ENCODE measurements around the gene HADHA.

Gene HADHA

DNA sequence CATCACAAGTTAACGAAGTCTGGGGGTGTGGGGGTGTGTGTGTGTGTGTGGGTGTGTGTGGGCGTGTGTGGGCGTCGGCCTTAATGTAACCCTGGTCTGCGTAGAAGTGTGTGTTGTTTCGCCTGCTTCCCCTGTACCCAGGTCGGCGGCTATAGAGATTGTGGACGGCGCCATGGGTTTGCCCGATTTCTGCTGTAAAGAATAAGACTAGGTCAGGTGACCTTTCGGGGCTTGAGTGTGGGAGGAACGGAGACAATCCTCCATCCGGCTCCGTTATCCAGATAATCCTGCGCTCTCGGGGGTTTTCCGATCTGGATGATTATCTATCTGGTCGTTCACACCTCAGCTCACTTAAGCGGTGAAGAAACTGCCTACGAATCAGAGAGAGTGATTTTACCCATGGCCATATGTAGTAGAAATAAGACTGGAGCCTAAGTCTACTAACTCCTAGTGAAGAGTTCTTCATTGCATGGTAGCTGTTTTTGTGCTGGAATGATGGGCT lies 850 bp upstream of the HADHA start:
- peak overlapping the region; percentile 87 for H3K9ac ChIP-seq (ENCODE audit: insufficient read length, low read depth)
- no peak for TF ChIP-seq ZNF274 (IDR thresholded peaks at IDR 0.05; ENCODE audit: low read depth, low read length)
- no peak for TF ChIP-seq YY1 (IDR thresholded peaks at IDR 0.05; ENCODE audit: insufficient read depth, insufficient read length)
- no peak for TF ChIP-seq SUZ12 (IDR thresholded peaks at IDR 0.05; ENCODE audit: extremely low read depth, insufficient read depth, insufficient read length)
- DNase-seq (ENCODE audit: low read depth, low spot score) = no peak
- no peaks in the 10 kb centered on the region for H3K4me1 ChIP-seq (ENCODE audit: insufficient read depth, insufficient read length)
- peak overlapping the region; percentile 91 for H3K4me3 ChIP-seq (ENCODE audit: insufficient read length, low read depth)
- H3K9me3 ChIP-seq (ENCODE audit: insufficient read depth, low read length) = no peaks in the 10 kb centered on the region
- H3K27me3 ChIP-seq (ENCODE audit: insufficient read depth, insufficient read length) = no peaks in the 10 kb centered on the region
- no peaks in the 10 kb centered on the region for H3K36me3 ChIP-seq (ENCODE audit: insufficient read depth, insufficient read length, low read length)

DNA sequence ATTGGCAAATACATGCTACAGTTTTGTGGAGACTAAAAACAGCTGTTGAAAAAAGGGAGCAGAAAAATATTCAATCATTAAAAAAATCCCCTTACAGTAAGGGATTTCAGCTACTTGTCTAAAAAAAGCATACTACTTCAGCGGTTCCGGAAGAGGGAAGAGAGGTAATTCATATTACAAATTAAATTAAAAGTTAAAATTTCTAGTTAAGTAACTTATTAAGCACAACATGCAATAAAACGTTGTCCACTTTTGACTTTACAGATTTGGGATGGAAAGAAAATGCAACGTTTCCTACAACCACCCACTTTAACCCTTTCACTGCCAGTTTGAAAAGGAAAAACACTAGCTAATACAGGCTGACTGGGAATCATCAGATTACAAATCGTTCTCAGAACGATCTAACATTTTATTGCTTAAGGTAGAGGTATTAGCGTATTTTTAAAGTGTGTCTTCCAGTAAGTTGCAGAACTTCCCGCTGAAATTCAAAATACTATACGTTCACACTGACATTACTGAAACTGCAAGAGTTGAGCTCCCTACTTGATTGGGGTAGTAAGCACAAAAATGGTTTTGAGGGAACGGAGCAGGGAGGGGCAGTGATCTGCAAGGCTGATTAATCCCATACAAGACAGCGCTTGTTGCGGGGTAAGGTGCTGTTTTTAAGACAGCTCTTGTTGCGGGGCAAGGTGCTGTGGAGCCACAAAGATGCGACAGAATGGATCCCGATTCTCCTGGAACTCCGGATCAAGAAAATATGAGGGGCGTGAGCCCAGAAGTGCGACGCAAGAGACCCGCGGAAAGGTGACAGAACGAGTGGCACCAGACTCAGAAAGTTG lies 743 bp downstream of the HADHA start:
- H3K4me1 ChIP-seq (ENCODE audit: insufficient read depth, insufficient read length) = no peaks in the 10 kb centered on the region
- no peaks in the 10 kb centered on the region for H3K27me3 ChIP-seq (ENCODE audit: insufficient read depth, insufficient read length)
- H3K36me3 ChIP-seq (ENCODE audit: insufficient read depth, insufficient read length, low read length) = no peaks in the 10 kb centered on the region
- TF ChIP-seq SUZ12 (IDR thresholded peaks at IDR 0.05; ENCODE audit: extremely low read depth, insufficient read depth, insufficient read length) (no peak), ZNF274 (IDR thresholded peaks at IDR 0.05; ENCODE audit: low read depth, low read length) (no peak), YY1 (IDR thresholded peaks at IDR 0.05; ENCODE audit: insufficient read depth, insufficient read length) (no peak)
- H3K4me3 ChIP-seq (ENCODE audit: insufficient read length, low read depth) = peak overlapping the region; percentile 91
- DNase-seq (ENCODE audit: low read depth, low spot score) = no peak
- peak overlapping the region; percentile 94 for H3K9ac ChIP-seq (ENCODE audit: insufficient read length, low read depth)
- H3K9me3 ChIP-seq (ENCODE audit: insufficient read depth, low read length) = no peaks in the 10 kb centered on the region

DNA sequence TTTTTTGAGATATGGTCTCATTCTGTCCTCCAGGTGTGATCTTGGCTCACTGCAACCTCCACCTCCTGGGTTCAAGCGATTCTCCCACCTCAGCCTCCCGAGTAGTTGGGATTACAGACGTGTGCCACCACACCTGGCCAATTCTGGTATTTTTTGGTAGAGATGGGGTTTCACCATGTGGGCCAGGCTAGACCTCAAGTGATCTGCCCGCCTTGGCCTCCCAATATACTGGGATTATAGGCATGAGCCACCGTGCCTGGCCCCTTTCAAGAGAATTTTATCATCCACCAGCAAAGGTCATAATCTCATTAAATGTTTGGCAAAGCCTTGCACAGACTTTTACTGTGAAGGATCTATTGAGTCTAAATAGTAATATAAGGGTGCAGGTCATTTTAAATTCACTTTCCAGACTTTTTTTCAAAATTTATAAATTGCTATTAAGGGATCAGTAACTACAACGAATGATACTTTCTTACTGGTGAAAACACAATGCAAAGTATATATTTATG lies 2.5 kb downstream of the HADHA start:
- no peak for DNase-seq (ENCODE audit: low read depth, low spot score)
- Histone ChIP-seq H3K4me1 (ENCODE audit: insufficient read depth, insufficient read length) (no peaks in the 10 kb centered on the region), H3K27me3 (ENCODE audit: insufficient read depth, insufficient read length) (no peaks in the 10 kb centered on the region), H3K9me3 (ENCODE audit: insufficient read depth, low read length) (no peaks in the 10 kb centered on the region), H3K36me3 (ENCODE audit: insufficient read depth, insufficient read length, low read length) (peaks cover 9% of the 10 kb centered on the region), H3K9ac (ENCODE audit: insufficient read length, low read depth) (no peak overlapping the region), H3K4me3 (ENCODE audit: insufficient read length, low read depth) (no peak overlapping the region)
- no peak for TF ChIP-seq YY1 (IDR thresholded peaks at IDR 0.05; ENCODE audit: insufficient read depth, insufficient read length)
- TF ChIP-seq SUZ12 (IDR thresholded peaks at IDR 0.05; ENCODE audit: extremely low read depth, insufficient read depth, insufficient read length) = no peak
- no peak for TF ChIP-seq ZNF274 (IDR thresholded peaks at IDR 0.05; ENCODE audit: low read depth, low read length)

- DNase-seq (ENCODE audit: low read depth, low spot score) = no peak
- H3K9me3 ChIP-seq (ENCODE audit: insufficient read depth, low read length) = no peaks in the 10 kb centered on the region
- no peaks in the 10 kb centered on the region for H3K4me1 ChIP-seq (ENCODE audit: insufficient read depth, insufficient read length)
- no peak overlapping the region for H3K4me3 ChIP-seq (ENCODE audit: insufficient read length, low read depth)
- peaks cover 36% of the 10 kb centered on the region for H3K36me3 ChIP-seq (ENCODE audit: insufficient read depth, insufficient read length, low read length)
- H3K9ac ChIP-seq (ENCODE audit: insufficient read length, low read depth) = no peak overlapping the region
- H3K27me3 ChIP-seq (ENCODE audit: insufficient read depth, insufficient read length) = no peaks in the 10 kb centered on the region
- no peak for TF ChIP-seq ZNF274 (IDR thresholded peaks at IDR 0.05; ENCODE audit: low read depth, low read length)
- TF ChIP-seq SUZ12 (IDR thresholded peaks at IDR 0.05; ENCODE audit: extremely low read depth, insufficient read depth, insufficient read length) = no peak
Measured at GRCh38 chr2:26238311-26238958, 6.0 kb downstream of the HADHA start.

- Histone ChIP-seq H3K27me3 (ENCODE audit: insufficient read depth, insufficient read length) (no peaks in the 10 kb centered on the region), H3K36me3 (ENCODE audit: insufficient read depth, insufficient read length, low read length) (peaks cover 41% of the 10 kb centered on the region), H3K9me3 (ENCODE audit: insufficient read depth, low read length) (no peaks in the 10 kb centered on the region), H3K9ac (ENCODE audit: insufficient read length, low read depth) (no peak overlapping the region), H3K4me3 (ENCODE audit: insufficient read length, low read depth) (no peak overlapping the region), H3K4me1 (ENCODE audit: insufficient read depth, insufficient read length) (no peaks in the 10 kb centered on the region)
- TF ChIP-seq ZNF274 (IDR thresholded peaks at IDR 0.05; ENCODE audit: low read depth, low read length) (no peak), SUZ12 (IDR thresholded peaks at IDR 0.05; ENCODE audit: extremely low read depth, insufficient read depth, insufficient read length) (no peak), YY1 (IDR thresholded peaks at IDR 0.05; ENCODE audit: insufficient read depth, insufficient read length) (no peak)
- DNase-seq (ENCODE audit: low read depth, low spot score) = no peak
Measured at GRCh38 chr2:26237868-26238267, 6.6 kb downstream of the HADHA start.

DNA sequence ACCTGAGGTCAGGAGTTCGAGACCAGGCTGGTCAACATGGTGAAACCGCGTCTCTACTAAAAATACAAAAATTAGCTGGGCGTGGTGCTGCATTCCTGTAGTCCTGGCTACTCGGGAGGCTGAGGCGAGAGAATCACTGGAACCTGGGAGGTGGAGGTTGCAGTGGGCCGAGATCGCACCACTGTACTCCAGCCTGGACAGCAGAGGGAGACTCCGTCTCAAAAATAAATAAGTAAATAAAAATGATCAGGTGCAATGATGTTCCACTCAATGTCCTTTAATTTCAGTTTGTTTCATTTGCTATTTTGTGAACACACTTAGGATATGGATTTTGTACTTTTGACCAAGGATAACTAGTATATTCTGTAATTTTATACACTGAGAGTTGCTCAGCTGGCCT lies 9.3 kb downstream of the HADHA start:
- peaks cover 62% of the 10 kb centered on the region for H3K36me3 ChIP-seq (ENCODE audit: insufficient read depth, insufficient read length, low read length)
- DNase-seq (ENCODE audit: low read depth, low spot score) = no peak
- H3K27me3 ChIP-seq (ENCODE audit: insufficient read depth, insufficient read length) = no peaks in the 10 kb centered on the region
- H3K4me3 ChIP-seq (ENCODE audit: insufficient read length, low read depth) = no peak overlapping the region
- H3K9me3 ChIP-seq (ENCODE audit: insufficient read depth, low read length) = no peaks in the 10 kb centered on the region
- no peak overlapping the region for H3K9ac ChIP-seq (ENCODE audit: insufficient read length, low read depth)
- no peak for TF ChIP-seq YY1 (IDR thresholded peaks at IDR 0.05; ENCODE audit: insufficient read depth, insufficient read length)
- no peak for TF ChIP-seq ZNF274 (IDR thresholded peaks at IDR 0.05; ENCODE audit: low read depth, low read length)
- no peak for TF ChIP-seq SUZ12 (IDR thresholded peaks at IDR 0.05; ENCODE audit: extremely low read depth, insufficient read depth, insufficient read length)
- no peaks in the 10 kb centered on the region for H3K4me1 ChIP-seq (ENCODE audit: insufficient read depth, insufficient read length)

- DNase-seq (ENCODE audit: low read depth, low spot score) = no peak
- Histone ChIP-seq H3K4me1 (ENCODE audit: insufficient read depth, insufficient read length) (no peaks in the 10 kb centered on the region), H3K9me3 (ENCODE audit: insufficient read depth, low read length) (peaks cover 17% of the 10 kb centered on the region), H3K9ac (ENCODE audit: insufficient read length, low read depth) (no peak overlapping the region), H3K36me3 (ENCODE audit: insufficient read depth, insufficient read length, low read length) (peaks cover 72% of the 10 kb centered on the region), H3K4me3 (ENCODE audit: insufficient read length, low read depth) (no peak overlapping the region), H3K27me3 (ENCODE audit: insufficient read depth, insufficient read length) (no peaks in the 10 kb centered on the region)
- TF ChIP-seq SUZ12 (IDR thresholded peaks at IDR 0.05; ENCODE audit: extremely low read depth, insufficient read depth, insufficient read length) (no peak), ZNF274 (IDR thresholded peaks at IDR 0.05; ENCODE audit: low read depth, low read length) (no peak), YY1 (IDR thresholded peaks at IDR 0.05; ENCODE audit: insufficient read depth, insufficient read length) (no peak)
Measured at GRCh38 chr2:26230806-26231205, 13.6 kb downstream of the HADHA start.
